Activated naive CD4-positive, alpha-beta T cell treated with anti-CD3 and anti-CD28 coated beads, Interleukin-2, amount 10 ng/mL, durations not matched to agents 7 days and 5 days (primary cell): ENCODE results near the gene IFI6.
"Not testable (repeated sequence)": the region's sequence is repeated elsewhere in the genome, so short reads cannot be mapped to it uniquely, and the experiment has no call there.

ENCODE experiments used
- CTCF ChIA-PET: fragments of 350-600 bp; sonication (Branson Sonifier 250); formaldehyde crosslinking; loops from one replicate; lab custom pipeline; 2021; ENCODE audit warnings: antibody characterized with exemption; lab: Charles Lee
- DNase-seq: peaks from one replicate; pipeline ENCODE4 v3.0.0-alpha.2; 2020
- H3K27ac Mint-ChIP-seq: one replicate; pipeline ENCODE4 v1.8.0; 2021; ENCODE audit warnings: mild to moderate bottlenecking, moderate library complexity, mixed read lengths
- H3K27me3 Mint-ChIP-seq: one replicate; pipeline ENCODE4 v1.8.0; 2021; ENCODE audit warnings: mild to moderate bottlenecking, mixed read lengths
- H3K36me3 Mint-ChIP-seq: one replicate; pipeline ENCODE4 v1.8.0; 2021; ENCODE audit warnings: mixed read lengths
- H3K4me1 Mint-ChIP-seq: one replicate; pipeline ENCODE4 v1.8.0; 2021; ENCODE audit warnings: mixed read lengths
- H3K4me3 Mint-ChIP-seq: one replicate; pipeline ENCODE4 v1.8.0; 2021; ENCODE audit warnings: mild to moderate bottlenecking, moderate library complexity, mixed read lengths
- H3K9me3 Mint-ChIP-seq: one replicate; pipeline ENCODE4 v1.8.0; 2021; ENCODE audit warnings: mixed read lengths

The IFI6 gene

GRCh38 chr1:27686223-27686990, 14.4 kb upstream of the IFI6 start:
- CTCF ChIA-PET = interaction anchor here (0.7 to 1.0 kb wide), 2 partner anchors 14 to 243 kb away, joined by 3 to 4 read pairs; partner anchors contain the start of gene IFI6
- H3K4me3 Mint-ChIP-seq = no peak overlapping the region

GRCh38 chr1:27684176-27684575, 12.2 kb upstream of the IFI6 start:
- no peak overlapping the region for H3K4me3 Mint-ChIP-seq
- H3K36me3 Mint-ChIP-seq = peaks cover 6% of the 10 kb centered on the region
- DNase-seq = no peak
- H3K4me1 Mint-ChIP-seq = no peaks in the 10 kb centered on the region
- CTCF ChIA-PET = interaction anchor here (1.2 kb wide), 1 partner anchor 12 kb away, joined by 3 read pairs; the partner anchor contains the start of gene IFI6
- peaks cover 26% of the 10 kb centered on the region for H3K9me3 Mint-ChIP-seq
- no peak overlapping the region for H3K27ac Mint-ChIP-seq
- peaks cover 29% of the 10 kb centered on the region for H3K27me3 Mint-ChIP-seq

More at GRCh38 chr1:27686223-27686990, 14.4 kb upstream of the IFI6 start:
- Mint-ChIP-seq H3K9me3 (peaks cover 11% of the 10 kb centered on the region), H3K27ac (no peak overlapping the region), H3K27me3 (peaks cover 27% of the 10 kb centered on the region), H3K36me3 (peaks cover 4% of the 10 kb centered on the region), H3K4me1 (peaks cover 10% of the 10 kb centered on the region)
- DNase-seq = no peak

- CTCF ChIA-PET = no interaction called here
- DNase-seq = no peak
- H3K4me3 Mint-ChIP-seq = no peak overlapping the region
- no peak overlapping the region for H3K27ac Mint-ChIP-seq
- H3K4me1 Mint-ChIP-seq = no peaks in the 10 kb centered on the region
- peaks cover 26% of the 10 kb centered on the region for H3K9me3 Mint-ChIP-seq
- H3K36me3 Mint-ChIP-seq = peaks cover 6% of the 10 kb centered on the region
- peaks cover 25% of the 10 kb centered on the region for H3K27me3 Mint-ChIP-seq
These were observed 10.5 kb upstream of the IFI6 start for GRCh38 chr1:27682351-27682944.

- peaks cover 25% of the 10 kb centered on the region for H3K27me3 Mint-ChIP-seq
- CTCF ChIA-PET, DNase-seq, H3K4me3 Mint-ChIP-seq, H3K27ac Mint-ChIP-seq, H3K36me3 Mint-ChIP-seq, H3K4me1 Mint-ChIP-seq: not testable (repeated sequence)
- H3K9me3 Mint-ChIP-seq = peaks cover 26% of the 10 kb centered on the region
These were observed 9.6 kb upstream of the IFI6 start for GRCh38 chr1:27681580-27681979.

GRCh38 chr1:27680225-27680791, 8.3 kb upstream of the IFI6 start:
- H3K27me3 Mint-ChIP-seq = peaks cover 18% of the 10 kb centered on the region
- H3K36me3 Mint-ChIP-seq, CTCF ChIA-PET, H3K4me3 Mint-ChIP-seq, H3K27ac Mint-ChIP-seq, H3K4me1 Mint-ChIP-seq, DNase-seq: not testable (repeated sequence)
- H3K9me3 Mint-ChIP-seq = peaks cover 26% of the 10 kb centered on the region

- CTCF ChIA-PET = interaction anchor here (0.9 kb wide), 1 partner anchor 10 kb away, joined by 4 read pairs; no protein-coding TSS in a partner anchor
- Mint-ChIP-seq H3K9me3 (peaks cover 26% of the 10 kb centered on the region), H3K36me3 (peaks cover 6% of the 10 kb centered on the region), H3K4me3 (no peak overlapping the region), H3K4me1 (no peaks in the 10 kb centered on the region), H3K27ac (no peak overlapping the region), H3K27me3 (peaks cover 15% of the 10 kb centered on the region)
- DNase-seq = no peak
These were observed 6.8 kb upstream of the IFI6 start for GRCh38 chr1:27678747-27679146.

GRCh38 chr1:27676410-27676809, 4.4 kb upstream of the IFI6 start:
- no peak overlapping the region for H3K4me3 Mint-ChIP-seq
- CTCF ChIA-PET = interaction anchor here (1.0 kb wide), 1 partner anchor 70 kb away, joined by 3 read pairs; no protein-coding TSS in a partner anchor
- peaks cover 7% of the 10 kb centered on the region for H3K27me3 Mint-ChIP-seq
- H3K36me3 Mint-ChIP-seq = peaks cover 2% of the 10 kb centered on the region
- no peak for DNase-seq
- no peak overlapping the region for H3K27ac Mint-ChIP-seq
- H3K4me1 Mint-ChIP-seq = peaks cover 15% of the 10 kb centered on the region
- peaks cover 15% of the 10 kb centered on the region for H3K9me3 Mint-ChIP-seq

- no peaks in the 10 kb centered on the region for H3K27me3 Mint-ChIP-seq
These were observed 739 bp upstream of the IFI6 start for GRCh38 chr1:27672750-27673112.

GRCh38 chr1:27669876-27670275, 2.1 kb downstream of the IFI6 start:
- CTCF ChIA-PET = interaction anchor here (0.7 to 4.1 kb wide), 22 partner anchors 8 to 242 kb away, joined by 3 to 41 read pairs (median 4); partner anchors contain the start of genes FAM76A and STX12
- Mint-ChIP-seq H3K27me3 (no peaks in the 10 kb centered on the region), H3K36me3 (peaks cover 13% of the 10 kb centered on the region), H3K4me3 (peak overlapping the region; percentile 59), H3K9me3 (no peaks in the 10 kb centered on the region), H3K4me1 (peaks cover 46% of the 10 kb centered on the region), H3K27ac (no peak overlapping the region)
- DNase-seq = no peak

More at GRCh38 chr1:27672750-27673112, 739 bp upstream of the IFI6 start:
- no peak for DNase-seq
- Mint-ChIP-seq H3K4me3 (peak overlapping the region; percentile 88), H3K36me3 (no peaks in the 10 kb centered on the region), H3K4me1 (peaks cover 43% of the 10 kb centered on the region), H3K9me3 (no peaks in the 10 kb centered on the region), H3K27ac (peak overlapping the region; percentile 95)
- CTCF ChIA-PET = interaction anchor here (0.8 to 4.1 kb wide), 8 partner anchors 9 to 117 kb away, joined by 3 to 41 read pairs (median 4); no protein-coding TSS in a partner anchor

- CTCF ChIA-PET = interaction anchor here (0.7 to 5.0 kb wide), 26 partner anchors 7 to 241 kb away, joined by 3 to 43 read pairs (median 4); partner anchors contain the start of gene FAM76A
- DNase-seq = peak; percentile 91
- no peaks in the 10 kb centered on the region for H3K9me3 Mint-ChIP-seq
- no peaks in the 10 kb centered on the region for H3K27me3 Mint-ChIP-seq
- H3K36me3 Mint-ChIP-seq = peaks cover 13% of the 10 kb centered on the region
- peaks cover 46% of the 10 kb centered on the region for H3K4me1 Mint-ChIP-seq
- peak overlapping the region; percentile 2 for H3K27ac Mint-ChIP-seq
- peak overlapping the region; percentile 59 for H3K4me3 Mint-ChIP-seq
These were observed 2.9 kb downstream of the IFI6 start for GRCh38 chr1:27668808-27669723.

GRCh38 chr1:27668121-27668807, 3.7 kb downstream of the IFI6 start:
- DNase-seq = no peak
- Mint-ChIP-seq H3K9me3 (no peaks in the 10 kb centered on the region), H3K4me3 (no peak overlapping the region), H3K27me3 (no peaks in the 10 kb centered on the region), H3K27ac (no peak overlapping the region), H3K36me3 (peaks cover 13% of the 10 kb centered on the region), H3K4me1 (peaks cover 46% of the 10 kb centered on the region)
- CTCF ChIA-PET = interaction anchor here (1.0 to 5.0 kb wide), 3 partner anchors 39 to 61 kb away, joined by 3 to 43 read pairs (median 6); no protein-coding TSS in a partner anchor

GRCh38 chr1:27666791-27667254, 5.2 kb downstream of the IFI6 start:
- peaks cover 13% of the 10 kb centered on the region for H3K36me3 Mint-ChIP-seq
- no peaks in the 10 kb centered on the region for H3K27me3 Mint-ChIP-seq
- CTCF ChIA-PET = interaction anchor here (5.0 kb wide), 1 partner anchor 59 kb away, joined by 43 read pairs; no protein-coding TSS in a partner anchor
- H3K27ac Mint-ChIP-seq = no peak overlapping the region
- H3K9me3 Mint-ChIP-seq = no peaks in the 10 kb centered on the region
- no peak for DNase-seq
- H3K4me3 Mint-ChIP-seq = no peak overlapping the region
- peaks cover 49% of the 10 kb centered on the region for H3K4me1 Mint-ChIP-seq

- Mint-ChIP-seq H3K9me3 (no peaks in the 10 kb centered on the region), H3K27me3 (no peaks in the 10 kb centered on the region), H3K4me1 (peaks cover 49% of the 10 kb centered on the region), H3K27ac (no peak overlapping the region), H3K4me3 (no peak overlapping the region), H3K36me3 (peaks cover 16% of the 10 kb centered on the region)
- DNase-seq = no peak
- CTCF ChIA-PET = interaction anchor here (1.1 to 5.0 kb wide), 2 partner anchors 59 to 110 kb away, joined by 5 to 43 read pairs; no protein-coding TSS in a partner anchor
These were observed 5.7 kb downstream of the IFI6 start for GRCh38 chr1:27666294-27666693.
